Endodermal cell (in vitro differentiated cells): ENCODE data around the gene SATB1. TPM values are rescaled to one million over a fixed set of nuclear protein-coding genes. Genes with fewer than 3 reads are reported as not detected.

Experiments
- DNase-seq: peaks from one replicate; pipeline ENCODE4 v3.0.0-alpha.2; 2017
- H3K27ac ChIP-seq: 2 replicates; pipeline ENCODE4 v1.5.1; 2013; ENCODE audit warnings: mild to moderate bottlenecking, low read depth, low read length, moderate library complexity
- H3K27me3 ChIP-seq: 2 replicates; pipeline ENCODE4 v1.6.1; 2013; ENCODE audit warnings: mild to moderate bottlenecking, low read length, moderate library complexity; ENCODE audit not compliant: insufficient read depth, control insufficient read depth, poor library complexity, severe bottlenecking
- H3K36me3 ChIP-seq: 2 replicates; pipeline ENCODE4 v1.7.0; 2013; ENCODE audit warnings: mild to moderate bottlenecking, low read length, moderate library complexity; ENCODE audit not compliant: control insufficient read depth, insufficient read depth
- H3K4me1 ChIP-seq: one replicate; pipeline ENCODE4 v1.7.0; 2013; ENCODE audit warnings: low read length; ENCODE audit not compliant: control insufficient read depth, insufficient read depth
- H3K4me3 ChIP-seq: 2 replicates; pipeline ENCODE4 v1.5.1; 2013; ENCODE audit warnings: mild to moderate bottlenecking, low read length, moderate library complexity
- H3K9ac ChIP-seq: 2 replicates; pipeline ENCODE4 v1.6.1; 2013; ENCODE audit warnings: mild to moderate bottlenecking, low read length, moderate library complexity; ENCODE audit not compliant: poor library complexity, severe bottlenecking; ENCODE audit errors: extremely low read depth
- H3K9me3 ChIP-seq: 2 replicates; pipeline ENCODE4 v1.6.1; 2013; ENCODE audit warnings: mild to moderate bottlenecking, low read length, moderate library complexity; ENCODE audit not compliant: control insufficient read depth
- H3K27ac Mint-ChIP-seq: 2 replicates; pipeline ENCODE4 v1.8.0; 2020; ENCODE audit warnings: mixed read lengths
- H3K27me3 Mint-ChIP-seq: 2 replicates; pipeline ENCODE4 v1.8.0; 2021; ENCODE audit warnings: mild to moderate bottlenecking, mixed read lengths; ENCODE audit not compliant: insufficient read depth
- H3K36me3 Mint-ChIP-seq: 2 replicates; pipeline ENCODE4 v1.8.0; 2020; ENCODE audit warnings: low read depth, mixed read lengths
- H3K4me1 Mint-ChIP-seq: 2 replicates; pipeline ENCODE4 v1.8.0; 2020; ENCODE audit warnings: mixed read lengths
- H3K4me3 Mint-ChIP-seq: 2 replicates; pipeline ENCODE4 v1.8.0; 2020; ENCODE audit warnings: mild to moderate bottlenecking, moderate library complexity, mixed read lengths
- H3K9me3 Mint-ChIP-seq: 2 replicates; pipeline ENCODE4 v1.8.0; 2020; ENCODE audit warnings: mild to moderate bottlenecking, mixed read lengths
- CTCF ChIP-seq: fragments of 200-600 bp; sonication (generic); conservative IDR thresholded peaks from 2 replicates; pipeline ENCODE4 v1.5.0; 2021; ENCODE audit warnings: antibody characterized with exemption, mild to moderate bottlenecking
- WGBS, 2 experiments: methylation state at CpG; one replicate each; pipeline versions ENCODE4 v1.1.5 to v1.1.7; 2013; ENCODE audit warnings: missing lambda C conversion rate in 2 of 2, mixed read lengths in 1 of 2; ENCODE audit not compliant: insufficient coverage in 1 of 2, insufficient read length in 1 of 2; 5-methylcytosine and 5-hydroxymethylcytosine counted together
- total RNA-seq, 2 donors: library from RNA; stranded (reverse); fragmentation: NEBNext Ultra II Directional in 1 of 2; extraction: Animal tissue kit (Norgen Biotek cat#: 25700) in 1 of 2; gene quantifications; 2 replicates in 1 of 2; 3 replicates in 1 of 2; pipeline ENCODE4 v1.2.1, GENCODE V29; 2021

Gene SATB1
- total RNA-seq, 2 donors from 2014 or later: 31.5 to 38.6 TPM

GRCh38 chr3:18415839-18416238 lies 9.3 kb downstream of the SATB1 start:
- H3K36me3 Mint-ChIP-seq: peaks cover 29% of the 10 kb centered on the region

GRCh38 chr3:18415167-18415566 lies 10.0 kb downstream of the SATB1 start:
- peaks cover 72% of the 10 kb centered on the region for H3K36me3 ChIP-seq
- no peaks in the 10 kb centered on the region for H3K4me1 Mint-ChIP-seq
- no peaks in the 10 kb centered on the region for H3K9me3 ChIP-seq
- no peak overlapping the region for H3K9ac ChIP-seq
- no peak overlapping the region for H3K27ac Mint-ChIP-seq
- H3K4me3 Mint-ChIP-seq: no peak overlapping the region
- H3K4me1 ChIP-seq: no peaks in the 10 kb centered on the region
- 94 to 97% methylated on average over 8 of the region's 9 CpGs for WGBS, 2 experiments
- no peaks in the 10 kb centered on the region for H3K27me3 Mint-ChIP-seq
- H3K27ac ChIP-seq: no peak overlapping the region
- H3K9me3 Mint-ChIP-seq: no peaks in the 10 kb centered on the region
- no peaks in the 10 kb centered on the region for H3K27me3 ChIP-seq
- no peak for DNase-seq
- H3K36me3 Mint-ChIP-seq: peaks cover 24% of the 10 kb centered on the region
- H3K4me3 ChIP-seq: no peak overlapping the region
- TF ChIP-seq CTCF: no peak

More at GRCh38 chr3:18415839-18416238, 9.3 kb downstream of the SATB1 start:
- Mint-ChIP-seq H3K4me1 (no peaks in the 10 kb centered on the region), H3K4me3 (no peak overlapping the region), H3K9me3 (no peaks in the 10 kb centered on the region), H3K27me3 (no peaks in the 10 kb centered on the region), H3K27ac (no peak overlapping the region)
- H3K4me1 ChIP-seq: no peaks in the 10 kb centered on the region
- 76 to 91% methylated on average over 2 to 3 of the region's 3 CpGs for WGBS, 2 experiments
- no peak overlapping the region for H3K27ac ChIP-seq
- H3K4me3 ChIP-seq: no peak overlapping the region
- DNase-seq: no peak
- TF ChIP-seq CTCF: no peak
- no peaks in the 10 kb centered on the region for H3K9me3 ChIP-seq
- no peak overlapping the region for H3K9ac ChIP-seq
- no peaks in the 10 kb centered on the region for H3K27me3 ChIP-seq
- peaks cover 73% of the 10 kb centered on the region for H3K36me3 ChIP-seq

- Mint-ChIP-seq H3K4me1 (peaks cover 3% of the 10 kb centered on the region), H3K27ac (no peak overlapping the region), H3K27me3 (no peaks in the 10 kb centered on the region), H3K9me3 (no peaks in the 10 kb centered on the region), H3K4me3 (no peak overlapping the region), H3K36me3 (peaks cover 16% of the 10 kb centered on the region)
- TF ChIP-seq CTCF: no peak
- peaks cover 54% of the 10 kb centered on the region for H3K36me3 ChIP-seq
- no peaks in the 10 kb centered on the region for H3K27me3 ChIP-seq
- no peak overlapping the region for H3K27ac ChIP-seq
- no peaks in the 10 kb centered on the region for H3K9me3 ChIP-seq
- H3K4me1 ChIP-seq: no peaks in the 10 kb centered on the region
- no peak overlapping the region for H3K4me3 ChIP-seq
- no peak overlapping the region for H3K9ac ChIP-seq
- no peak for DNase-seq
Observed at GRCh38 chr3:18412684-18413083, 12.5 kb downstream of the SATB1 start.
